HG03159 (cell line): ENCODE data around the gene MUC5B.
"Not testable (repeated sequence)": the region's sequence is repeated elsewhere in the genome, so short reads cannot be mapped to it uniquely, and the experiment has no call there.

Experiments
- ATAC-seq: cut with Tn5 transposase; IDR thresholded peaks from one replicate; pipeline ENCODE4 v1.9.1; 2021; ENCODE audit warnings: mild to moderate bottlenecking, moderate library complexity; ENCODE audit not compliant: unreplicated experiment

Gene MUC5B

DNA sequence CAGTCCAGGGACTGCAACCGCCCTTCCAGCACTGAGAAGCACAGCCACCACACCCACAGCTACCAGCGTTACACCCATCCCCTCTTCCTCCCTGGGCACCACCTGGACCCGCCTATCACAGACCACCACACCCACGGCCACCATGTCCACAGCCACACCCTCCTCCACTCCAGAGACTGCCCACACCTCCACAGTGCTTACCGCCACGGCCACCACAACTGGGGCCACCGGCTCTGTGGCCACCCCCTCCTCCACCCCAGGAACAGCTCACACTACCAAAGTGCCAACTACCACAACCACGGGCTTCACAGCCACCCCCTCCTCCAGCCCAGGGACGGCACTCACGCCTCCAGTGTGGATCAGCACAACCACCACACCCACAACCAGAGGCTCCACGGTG is 19.9 kb downstream of the MUC5B start:
- ATAC-seq = not testable (repeated sequence)

DNA sequence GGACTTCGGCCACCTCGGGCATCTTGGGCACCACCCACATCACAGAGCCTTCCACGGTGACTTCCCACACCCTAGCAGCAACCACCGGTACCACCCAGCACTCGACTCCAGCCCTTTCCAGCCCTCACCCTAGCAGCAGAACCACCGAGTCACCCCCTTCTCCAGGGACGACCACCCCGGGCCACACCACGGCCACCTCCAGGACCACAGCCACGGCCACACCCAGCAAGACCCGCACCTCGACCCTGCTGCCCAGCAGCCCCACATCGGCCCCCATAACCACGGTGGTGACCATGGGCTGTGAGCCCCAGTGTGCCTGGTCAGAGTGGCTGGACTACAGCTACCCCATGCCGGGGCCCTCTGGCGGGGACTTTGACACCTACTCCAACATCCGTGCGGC is 20.7 kb downstream of the MUC5B start:
- not testable (repeated sequence) for ATAC-seq

DNA sequence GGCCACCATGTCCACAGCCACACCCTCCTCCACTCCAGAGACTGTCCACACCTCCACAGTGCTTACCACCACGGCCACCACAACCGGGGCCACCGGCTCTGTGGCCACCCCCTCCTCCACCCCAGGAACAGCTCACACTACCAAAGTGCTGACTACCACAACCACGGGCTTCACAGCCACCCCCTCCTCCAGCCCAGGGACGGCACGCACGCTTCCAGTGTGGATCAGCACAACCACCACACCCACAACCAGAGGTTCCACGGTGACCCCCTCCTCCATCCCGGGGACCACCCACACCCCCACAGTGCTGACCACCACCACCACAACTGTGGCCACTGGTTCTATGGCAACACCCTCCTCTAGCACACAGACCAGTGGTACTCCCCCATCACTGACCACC is 21.7 kb downstream of the MUC5B start:
- not testable (repeated sequence) for ATAC-seq

DNA sequence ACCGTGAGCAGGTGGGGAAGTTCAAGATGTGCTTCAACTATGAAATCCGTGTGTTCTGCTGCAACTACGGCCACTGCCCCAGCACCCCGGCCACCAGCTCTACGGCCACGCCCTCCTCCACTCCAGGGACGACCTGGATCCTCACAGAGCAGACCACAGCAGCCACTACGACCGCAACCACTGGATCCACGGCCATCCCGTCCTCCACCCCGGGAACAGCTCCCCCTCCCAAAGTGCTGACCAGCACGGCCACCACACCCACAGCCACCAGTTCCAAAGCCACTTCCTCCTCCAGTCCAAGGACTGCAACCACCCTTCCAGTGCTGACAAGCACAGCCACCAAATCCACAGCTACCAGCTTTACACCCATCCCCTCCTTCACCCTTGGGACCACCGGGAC is 22.9 kb downstream of the MUC5B start:
- not testable (repeated sequence) for ATAC-seq

DNA sequence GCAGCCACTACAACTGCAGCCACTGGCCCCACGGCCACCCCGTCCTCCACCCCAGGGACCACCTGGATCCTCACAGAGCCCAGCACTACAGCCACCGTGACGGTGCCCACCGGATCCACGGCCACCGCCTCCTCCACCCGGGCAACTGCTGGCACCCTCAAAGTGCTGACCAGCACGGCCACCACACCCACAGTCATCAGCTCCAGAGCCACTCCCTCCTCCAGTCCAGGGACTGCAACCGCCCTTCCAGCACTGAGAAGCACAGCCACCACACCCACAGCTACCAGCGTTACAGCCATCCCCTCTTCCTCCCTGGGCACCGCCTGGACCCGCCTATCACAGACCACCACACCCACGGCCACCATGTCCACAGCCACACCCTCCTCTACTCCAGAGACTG is 23.4 kb downstream of the MUC5B start:
- ATAC-seq = not testable (repeated sequence)

DNA sequence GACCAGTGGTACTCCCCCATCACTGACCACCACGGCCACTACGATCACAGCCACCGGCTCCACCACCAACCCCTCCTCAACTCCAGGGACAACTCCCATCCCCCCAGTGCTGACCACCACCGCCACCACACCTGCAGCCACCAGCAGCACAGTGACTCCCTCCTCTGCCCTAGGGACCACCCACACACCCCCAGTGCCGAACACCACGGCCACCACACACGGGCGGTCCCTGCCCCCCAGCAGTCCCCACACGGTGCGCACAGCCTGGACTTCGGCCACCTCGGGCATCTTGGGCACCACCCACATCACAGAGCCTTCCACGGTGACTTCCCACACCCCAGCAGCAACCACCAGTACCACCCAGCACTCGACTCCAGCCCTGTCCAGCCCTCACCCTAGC is 24.2 kb downstream of the MUC5B start:
- ATAC-seq = not testable (repeated sequence)

DNA sequence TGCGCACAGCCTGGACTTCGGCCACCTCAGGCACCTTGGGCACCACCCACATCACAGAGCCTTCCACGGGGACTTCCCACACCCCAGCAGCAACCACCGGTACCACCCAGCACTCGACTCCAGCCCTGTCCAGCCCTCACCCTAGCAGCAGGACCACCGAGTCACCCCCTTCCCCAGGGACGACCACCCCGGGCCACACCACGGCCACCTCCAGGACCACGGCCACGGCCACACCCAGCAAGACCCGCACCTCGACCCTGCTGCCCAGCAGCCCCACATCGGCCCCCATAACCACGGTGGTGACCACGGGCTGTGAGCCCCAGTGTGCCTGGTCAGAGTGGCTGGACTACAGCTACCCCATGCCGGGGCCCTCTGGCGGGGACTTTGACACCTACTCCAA is 26.1 kb downstream of the MUC5B start:
- ATAC-seq = not testable (repeated sequence)

DNA sequence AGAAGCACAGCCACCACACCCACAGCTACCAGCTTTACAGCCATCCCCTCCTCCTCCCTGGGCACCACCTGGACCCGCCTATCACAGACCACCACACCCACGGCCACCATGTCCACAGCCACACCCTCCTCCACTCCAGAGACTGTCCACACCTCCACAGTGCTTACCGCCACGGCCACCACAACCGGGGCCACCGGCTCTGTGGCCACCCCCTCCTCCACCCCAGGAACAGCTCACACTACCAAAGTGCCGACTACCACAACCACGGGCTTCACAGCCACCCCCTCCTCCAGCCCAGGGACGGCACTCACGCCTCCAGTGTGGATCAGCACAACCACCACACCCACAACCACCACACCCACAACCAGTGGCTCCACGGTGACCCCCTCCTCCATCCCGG is 27.5 kb downstream of the MUC5B start:
- not testable (repeated sequence) for ATAC-seq

DNA sequence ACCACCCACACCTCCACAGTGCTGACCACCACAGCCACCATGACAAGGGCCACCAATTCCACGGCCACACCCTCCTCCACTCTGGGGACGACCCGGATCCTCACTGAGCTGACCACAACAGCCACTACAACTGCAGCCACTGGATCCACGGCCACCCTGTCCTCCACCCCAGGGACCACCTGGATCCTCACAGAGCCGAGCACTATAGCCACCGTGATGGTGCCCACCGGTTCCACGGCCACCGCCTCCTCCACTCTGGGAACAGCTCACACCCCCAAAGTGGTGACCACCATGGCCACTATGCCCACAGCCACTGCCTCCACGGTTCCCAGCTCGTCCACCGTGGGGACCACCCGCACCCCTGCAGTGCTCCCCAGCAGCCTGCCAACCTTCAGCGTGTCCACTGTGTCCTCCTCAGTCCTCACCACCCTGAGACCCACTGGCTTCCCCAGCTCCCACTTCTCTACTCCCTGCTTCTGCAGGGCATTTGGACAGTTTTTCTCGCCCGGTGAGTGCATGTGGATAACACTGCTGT is 28.4 kb downstream of the MUC5B start:
- no peak for ATAC-seq

DNA sequence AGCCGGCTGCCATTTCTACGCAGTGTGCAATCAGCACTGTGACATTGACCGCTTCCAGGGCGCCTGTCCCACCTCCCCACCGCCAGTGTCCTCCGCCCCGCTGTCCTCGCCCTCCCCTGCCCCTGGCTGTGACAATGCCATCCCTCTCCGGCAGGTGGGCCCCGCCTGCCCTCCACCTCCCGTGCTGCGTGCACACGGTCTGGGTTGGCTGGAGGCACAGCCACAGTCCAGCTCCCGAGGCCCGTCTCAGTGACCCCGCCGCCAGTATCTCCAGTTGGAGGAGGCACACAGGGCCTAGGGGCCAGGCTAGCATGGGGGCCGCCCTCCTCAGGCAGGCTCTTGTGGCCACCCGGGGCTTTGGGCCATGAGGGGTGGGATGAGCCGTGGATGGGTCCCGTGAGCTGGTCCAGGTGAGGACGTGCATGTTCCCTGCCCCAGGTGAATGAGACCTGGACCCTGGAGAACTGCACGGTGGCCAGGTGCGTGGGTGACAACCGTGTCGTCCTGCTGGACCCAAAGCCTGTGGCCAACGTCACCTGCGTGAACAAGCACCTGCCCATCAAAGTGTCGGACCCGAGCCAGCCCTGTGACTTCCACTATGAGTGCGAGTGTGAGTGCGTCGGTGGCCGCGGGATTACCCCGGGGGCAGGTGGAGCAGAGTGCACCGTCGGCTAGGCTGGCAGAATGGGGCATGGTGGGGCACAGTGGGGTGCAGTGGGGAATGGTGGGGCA is 29.7 kb downstream of the MUC5B start:
- ATAC-seq = no peak

DNA sequence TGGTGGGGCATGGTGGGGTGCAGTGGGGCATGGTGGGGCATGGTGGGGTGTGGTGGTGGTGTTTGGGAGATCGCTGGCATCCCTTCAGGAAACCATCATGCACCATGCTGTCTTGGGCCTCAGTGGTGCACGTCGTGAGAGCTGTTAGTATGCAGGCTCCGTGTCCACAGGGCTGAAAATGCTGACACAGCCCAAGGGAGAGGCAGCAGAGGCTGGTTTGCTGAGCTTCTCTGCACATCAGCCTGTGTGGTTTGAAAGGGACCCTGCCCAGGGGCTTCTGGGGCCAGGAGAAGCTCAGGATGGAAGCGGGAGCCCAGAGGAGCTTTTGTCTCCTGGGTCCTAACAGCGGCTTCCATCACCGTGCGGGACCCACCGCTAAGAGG is 30.2 kb downstream of the MUC5B start:
- ATAC-seq = no peak

DNA sequence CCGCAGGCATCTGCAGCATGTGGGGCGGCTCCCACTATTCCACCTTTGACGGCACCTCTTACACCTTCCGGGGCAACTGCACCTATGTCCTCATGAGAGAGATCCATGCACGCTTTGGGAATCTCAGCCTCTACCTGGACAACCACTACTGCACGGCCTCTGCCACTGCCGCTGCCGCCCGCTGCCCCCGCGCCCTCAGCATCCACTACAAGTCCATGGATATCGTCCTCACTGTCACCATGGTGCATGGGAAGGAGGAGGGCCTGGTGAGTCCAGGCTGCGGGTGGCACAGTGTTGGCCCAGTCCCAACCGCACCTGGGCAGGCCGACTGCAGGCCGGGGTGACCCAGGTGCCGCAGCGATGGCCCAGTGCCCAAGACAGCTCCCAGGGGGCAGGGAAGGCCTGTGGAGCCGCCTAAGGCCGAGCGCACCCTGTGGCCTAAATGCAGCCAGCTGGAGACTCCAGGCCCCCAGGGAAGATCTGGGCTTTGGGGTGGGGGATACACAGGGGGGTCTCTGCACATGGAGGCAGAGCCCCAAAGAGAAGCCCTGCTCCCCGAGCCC is 31.3 kb downstream of the MUC5B start:
- no peak for ATAC-seq

DNA sequence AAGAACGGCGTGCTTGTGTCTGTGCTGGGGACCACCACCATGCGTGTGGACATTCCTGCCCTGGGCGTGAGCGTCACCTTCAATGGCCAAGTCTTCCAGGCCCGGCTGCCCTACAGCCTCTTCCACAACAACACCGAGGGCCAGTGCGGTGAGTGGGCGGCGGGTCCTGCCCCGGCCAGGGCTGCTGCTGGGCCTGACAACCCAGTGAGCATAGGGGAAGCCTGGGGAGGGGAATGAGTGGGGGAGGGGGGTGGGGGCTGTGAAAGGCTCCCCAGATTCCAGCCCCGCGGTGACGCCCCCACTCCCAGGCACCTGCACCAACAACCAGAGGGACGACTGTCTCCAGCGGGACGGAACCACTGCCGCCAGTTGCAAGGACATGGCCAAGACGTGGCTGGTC is 31.9 kb downstream of the MUC5B start:
- no peak for ATAC-seq

DNA sequence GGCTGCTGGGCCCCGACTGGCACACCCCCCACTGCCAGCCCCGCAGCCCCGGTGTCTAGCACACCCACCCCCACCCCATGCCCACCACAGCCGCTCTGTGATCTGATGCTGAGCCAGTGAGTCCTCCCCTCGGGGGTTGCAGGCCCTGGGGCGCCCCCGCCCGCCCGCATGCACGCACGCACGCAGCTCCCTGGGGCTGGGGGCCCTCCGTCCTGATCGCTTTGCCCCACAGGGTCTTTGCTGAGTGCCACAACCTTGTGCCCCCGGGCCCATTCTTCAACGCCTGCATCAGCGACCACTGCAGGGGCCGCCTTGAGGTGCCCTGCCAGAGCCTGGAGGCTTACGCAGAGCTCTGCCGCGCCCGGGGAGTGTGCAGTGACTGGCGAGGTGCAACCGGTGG is 32.3 kb downstream of the MUC5B start:
- ATAC-seq = no peak

DNA sequence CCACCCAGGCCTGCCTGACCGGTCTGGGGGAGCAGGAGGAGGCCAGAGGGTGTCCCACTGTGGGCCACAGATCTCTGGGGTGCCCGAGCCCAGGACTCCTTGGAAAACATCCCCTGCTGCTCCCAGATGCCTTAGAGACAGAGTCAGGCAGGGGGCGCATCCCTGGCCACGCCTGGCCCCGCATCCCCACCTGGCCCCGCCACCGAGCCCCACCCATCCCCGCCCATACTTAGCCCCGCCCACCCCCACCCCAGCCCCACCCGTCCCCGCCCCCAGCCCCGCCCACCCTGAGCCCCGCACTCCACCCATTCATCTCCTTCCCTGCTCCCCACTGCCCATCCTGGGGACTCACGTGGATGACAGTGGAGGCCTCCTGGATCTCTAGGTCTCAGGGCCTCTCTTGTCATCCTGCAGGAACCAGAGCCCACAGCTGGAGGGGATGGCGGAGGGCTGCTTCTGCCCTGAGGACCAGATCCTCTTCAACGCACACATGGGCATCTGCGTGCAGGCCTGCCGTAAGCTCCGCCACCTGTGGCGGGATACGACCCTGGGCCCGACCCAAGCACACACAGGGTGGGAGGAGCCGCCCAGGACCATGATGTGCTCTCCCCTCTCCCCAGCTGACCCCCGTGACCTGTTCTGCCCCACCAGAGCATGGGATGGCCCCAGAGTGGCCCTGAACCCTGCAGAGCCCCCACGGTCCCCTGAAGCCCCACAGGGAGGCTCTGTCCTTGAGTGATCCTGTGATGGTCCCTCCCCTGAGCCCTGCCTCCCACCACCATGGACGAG is 33.6 kb downstream of the MUC5B start:
- no peak for ATAC-seq

DNA sequence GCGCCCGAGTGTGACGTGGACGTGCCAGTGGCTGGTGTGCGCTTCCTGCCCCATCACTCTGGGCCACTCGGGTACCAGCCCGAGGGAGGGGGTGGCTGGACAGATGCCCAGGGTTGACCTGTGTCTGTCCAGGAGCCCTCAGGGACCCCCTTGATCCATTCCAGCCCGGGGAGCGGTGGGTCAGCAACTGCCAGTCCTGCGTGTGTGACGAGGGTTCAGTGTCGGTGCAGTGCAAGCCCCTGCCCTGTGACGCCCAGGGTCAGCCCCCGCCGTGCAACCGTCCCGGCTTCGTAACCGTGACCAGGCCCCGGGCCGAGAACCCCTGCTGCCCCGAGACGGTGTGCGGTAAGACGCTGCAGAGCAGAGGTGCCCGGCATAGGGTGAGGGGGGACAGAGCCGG is 34.5 kb downstream of the MUC5B start:
- no peak for ATAC-seq

DNA sequence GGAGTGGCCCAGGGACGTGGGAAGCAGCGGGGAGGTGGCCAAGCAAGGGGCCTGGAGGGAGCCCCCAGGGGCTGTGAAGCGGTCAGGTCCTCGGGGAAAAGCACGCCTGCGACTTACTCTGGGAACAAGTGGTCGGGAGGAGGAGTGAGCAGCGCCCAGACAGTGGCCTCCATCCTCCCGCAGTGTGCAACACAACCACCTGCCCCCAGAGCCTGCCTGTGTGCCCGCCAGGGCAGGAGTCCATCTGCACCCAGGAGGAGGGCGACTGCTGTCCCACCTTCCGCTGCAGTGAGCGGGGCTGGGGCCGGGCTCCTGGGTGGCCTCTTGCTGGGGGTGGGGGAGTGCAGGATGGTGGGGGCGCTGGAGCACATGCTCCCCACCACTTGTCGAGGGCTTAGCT is 35.0 kb downstream of the MUC5B start:
- ATAC-seq = no peak

DNA sequence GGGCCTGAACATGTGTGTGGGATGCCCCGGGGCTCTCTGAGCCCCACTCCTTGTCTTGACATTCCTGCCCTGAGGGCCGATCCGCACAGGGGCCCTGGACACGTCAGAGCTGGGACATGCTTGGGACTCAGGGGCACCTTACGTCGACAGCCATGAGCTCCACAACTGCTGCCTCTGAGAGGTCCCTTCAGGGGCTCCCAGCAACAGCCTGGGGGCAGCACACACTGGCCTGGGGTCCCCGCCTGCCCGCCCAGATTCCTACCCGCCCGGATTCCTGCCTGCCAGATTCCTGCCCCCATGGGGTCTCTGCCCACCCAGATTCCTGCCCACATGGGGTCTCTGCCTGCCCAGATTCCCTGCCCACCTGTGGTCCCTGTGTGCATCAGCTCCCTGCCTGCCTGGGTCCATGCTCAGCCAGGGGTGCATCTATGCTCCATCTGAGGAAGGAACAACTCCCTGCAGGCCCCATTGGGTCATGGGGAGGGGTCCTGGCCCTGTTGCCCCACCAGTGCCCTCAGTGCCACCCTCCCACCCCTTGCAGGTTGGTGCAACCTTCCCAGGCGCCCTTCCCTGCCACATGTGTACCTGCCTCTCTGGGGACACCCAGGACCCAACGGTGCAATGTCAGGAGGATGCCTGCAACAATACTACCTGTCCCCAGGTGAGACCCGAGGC is 35.7 kb downstream of the MUC5B start:
- ATAC-seq = no peak

DNA sequence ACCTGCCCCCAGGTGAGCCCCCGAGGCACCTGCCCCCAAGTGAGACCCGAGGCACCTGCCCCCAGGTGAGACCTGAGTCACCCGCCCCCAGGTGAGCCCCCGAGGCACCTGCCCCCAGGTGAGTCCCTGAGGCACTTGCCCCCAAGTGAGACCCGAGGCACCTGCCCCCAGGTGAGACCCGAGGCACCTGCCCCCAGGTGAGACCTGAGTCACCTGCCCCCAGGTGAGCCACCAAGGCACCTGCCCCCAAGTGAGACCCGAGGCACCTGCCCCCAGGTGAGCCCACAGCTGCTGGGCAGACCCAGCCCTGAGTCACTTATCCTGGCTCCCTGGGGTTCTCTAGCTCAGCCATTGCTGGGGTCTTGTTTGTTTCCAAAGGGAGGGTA is 36.2 kb downstream of the MUC5B start:
- ATAC-seq = no peak

DNA sequence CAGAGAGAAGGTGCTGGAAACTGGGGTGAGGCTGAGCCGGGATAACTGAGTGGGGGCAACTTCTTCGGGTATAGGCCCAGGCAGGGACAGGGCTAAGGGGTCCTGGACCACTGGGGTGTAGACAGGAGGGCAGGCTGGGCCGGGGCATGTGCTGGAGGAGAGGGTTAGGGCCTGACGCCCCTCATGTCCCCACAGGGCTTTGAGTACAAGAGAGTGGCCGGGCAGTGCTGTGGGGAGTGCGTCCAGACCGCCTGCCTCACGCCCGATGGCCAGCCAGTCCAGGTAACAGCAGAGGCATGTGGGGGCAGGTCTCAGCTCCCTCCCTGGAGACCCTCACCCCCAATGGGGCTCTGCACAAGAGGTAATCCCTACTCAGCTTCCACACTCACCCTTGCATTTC is 36.7 kb downstream of the MUC5B start:
- ATAC-seq = no peak

DNA sequence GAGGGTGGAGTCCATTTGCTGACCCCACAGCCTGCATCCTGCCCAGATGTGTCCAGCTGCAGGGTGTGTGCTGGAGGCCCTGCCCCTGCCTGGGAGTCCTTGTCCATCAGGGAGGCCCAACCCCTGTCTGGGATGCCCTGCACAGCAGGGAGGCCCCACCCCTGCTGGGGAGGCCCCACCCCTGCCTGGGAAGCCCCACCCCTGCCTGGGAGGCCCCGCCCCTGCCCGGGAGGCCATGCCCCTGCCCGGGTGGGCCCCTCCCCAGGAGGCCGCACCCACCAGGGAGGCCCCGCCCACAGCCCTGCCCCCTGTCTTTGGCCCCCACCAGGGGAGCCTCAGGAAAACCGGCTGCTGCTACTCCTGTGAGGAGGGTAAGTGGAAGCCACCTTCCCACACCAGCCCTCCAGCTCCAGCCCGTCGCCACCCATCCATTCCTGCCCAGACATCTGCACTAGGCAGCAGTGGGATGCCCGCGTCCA is 37.2 kb downstream of the MUC5B start:
- no peak for ATAC-seq
